ENCODE results near the gene ICE2. TPM values are rescaled to one million over a fixed set of nuclear protein-coding genes. Genes with fewer than 3 reads are reported as not detected.

ICE2 gene
- polyA plus RNA-seq, 1 of the 3 experiments (the other 2 are of a cell fraction), result 19.0 TPM

GRCh38 chr15:60479361-60480110, 594 bp upstream of the ICE2 start:
- POLR2A ChIA-PET, result no interaction called here
- TF ChIP-seq FOSL2 (IDR thresholded peaks at IDR 0.05; ENCODE audit: borderline replicate concordance, low read depth) (no peak), REST (IDR thresholded peaks at IDR 0.05; ENCODE audit: low read depth, low read length) (no peak), RXRA (IDR thresholded peaks at IDR 0.05; ENCODE audit: borderline replicate concordance, low read depth) (no peak), YY1 (IDR thresholded peaks at IDR 0.05; ENCODE audit: low read depth) (no peak), SMC3 (IDR thresholded peaks at IDR 0.05; ENCODE audit: low read depth, low read length) (no peak)
- no peaks in the 10 kb centered on the region for H3K9me2 ChIP-seq
- no peaks in the 10 kb centered on the region for H3K9me3 ChIP-seq
- peaks cover 14 to 20% of the 10 kb centered on the region in 2 experiments; a peak in 3 of 4 replicates for H3K4me1 ChIP-seq (ENCODE audit: control insufficient read depth in 1 of 2, insufficient read depth in 2 of 2, low read depth in 1 of 2, low read length in 1 of 2)
- peak overlapping the region; percentile 87 for H3K4me2 ChIP-seq
- no peaks in the 10 kb centered on the region for H4K20me1 ChIP-seq (ENCODE audit: insufficient read depth)
- H2AFZ ChIP-seq (ENCODE audit: low read depth), result peak overlapping the region; percentile 86
- DNase-seq, result no peak
- H3K36me3 ChIP-seq (replicated peaks in 1 of 2; ENCODE audit: control insufficient read depth in 1 of 2, insufficient read depth in 2 of 2, low read length in 1 of 2), result peaks cover 18 to 19% of the 10 kb centered on the region in 2 experiments
- H3K9ac ChIP-seq, result peak overlapping the region; percentile 96
- H3F3A ChIP-seq (replicated peaks; ENCODE audit: insufficient read depth), result peaks cover 7% of the 10 kb centered on the region
- CTCF ChIA-PET, result interaction anchor here (1.2 kb wide), 1 partner anchor 27 kb away, joined by 3 read pairs; no protein-coding TSS in a partner anchor
- WGBS (ENCODE audit: low lambda C conversion rate), result 72% methylated on average over 10 of the region's 10 CpGs
- H3K79me2 ChIP-seq (ENCODE audit: insufficient read depth), result peaks cover 39% of the 10 kb centered on the region
- H3K4me3 ChIP-seq (ENCODE audit: low read depth in 2 of 2, low read length in 1 of 2), result peak overlapping the region; percentile 86 to 96
- H3K27me3 ChIP-seq (ENCODE audit: insufficient read depth), result no peaks in the 10 kb centered on the region
- H3K27ac ChIP-seq (ENCODE audit: low read depth in 2 of 2, low read length in 1 of 2), result peak overlapping the region; percentile 85 to 94

- H3K27ac ChIP-seq (ENCODE audit: low read depth in 2 of 2, low read length in 1 of 2), result peak overlapping the region; percentile 85 to 94
- H3K9ac ChIP-seq, result peak overlapping the region; percentile 96
- H3K9me3 ChIP-seq, result no peaks in the 10 kb centered on the region
- DNase-seq, result peak; percentile 17
- no peaks in the 10 kb centered on the region for H3K9me2 ChIP-seq
- H3K4me2 ChIP-seq, result peak overlapping the region; percentile 87
- no peaks in the 10 kb centered on the region for H3K27me3 ChIP-seq (ENCODE audit: insufficient read depth)
- WGBS (ENCODE audit: low lambda C conversion rate), result 13% methylated on average over 9 of the region's 9 CpGs
- ChIA-PET CTCF (interaction anchor here (0.6 to 3.4 kb wide), 2 partner anchors 37 to 42 kb away, joined by 3 to 11 read pairs; no protein-coding TSS in a partner anchor), POLR2A (interaction anchor here (1.3 kb wide), 1 partner anchor 52 kb away, joined by 5 read pairs; no protein-coding TSS in a partner anchor)
- peak overlapping the region; percentile 86 to 96 for H3K4me3 ChIP-seq (ENCODE audit: low read depth in 2 of 2, low read length in 1 of 2)
- H3F3A ChIP-seq (replicated peaks; ENCODE audit: insufficient read depth), result peaks cover 7% of the 10 kb centered on the region
- peaks cover 44% of the 10 kb centered on the region for H3K79me2 ChIP-seq (ENCODE audit: insufficient read depth)
- H3K36me3 ChIP-seq (replicated peaks in 1 of 2; ENCODE audit: control insufficient read depth in 1 of 2, insufficient read depth in 2 of 2, low read length in 1 of 2), result peaks cover 24 to 29% of the 10 kb centered on the region in 2 experiments
- no peak for TF ChIP-seq ELF1 (IDR thresholded peaks at IDR 0.05)
- no peak for TF ChIP-seq SMC3 (IDR thresholded peaks at IDR 0.05; ENCODE audit: low read depth, low read length)
- TF ChIP-seq SIN3A (IDR thresholded peaks at IDR 0.05; ENCODE audit: borderline replicate concordance, low read depth, low read length), result no peak
- no peak for TF ChIP-seq NRF1 (IDR thresholded peaks at IDR 0.05; ENCODE audit: low read depth, low read length)
- TF ChIP-seq TCF12 (IDR thresholded peaks at IDR 0.05), result no peak
- TF ChIP-seq EZH2phosphoT487 (IDR thresholded peaks at IDR 0.05; ENCODE audit: borderline replicate concordance, low read depth), result no peak
- H2AFZ ChIP-seq (ENCODE audit: low read depth), result peak overlapping the region; percentile 80
- H3K4me1 ChIP-seq (ENCODE audit: control insufficient read depth in 1 of 2, insufficient read depth in 2 of 2, low read depth in 1 of 2, low read length in 1 of 2), result peaks cover 14 to 20% of the 10 kb centered on the region in 2 experiments; a peak in 3 of 4 replicates
- no peaks in the 10 kb centered on the region for H4K20me1 ChIP-seq (ENCODE audit: insufficient read depth)
These were observed 901 bp downstream of the ICE2 start for GRCh38 chr15:60477916-60478565.
